Neuronal stem cell (in vitro differentiated cells): ENCODE measurements around the gene MS4A10.

Experiments
- DNase-seq: peaks from one replicate; pipeline ENCODE4 v3.0.0-alpha.2; 2013; ENCODE audit warnings: low spot score
- H2AFZ ChIP-seq: one replicate; pipeline ENCODE4 v1.6.1; 2013; ENCODE audit warnings: mild to moderate bottlenecking, low read length, inconsistent platforms
- H2AK5ac ChIP-seq: 2 replicates; pipeline ENCODE4 v1.6.1; 2013; ENCODE audit warnings: low read depth, mild to moderate bottlenecking, inconsistent platforms, low read length, moderate library complexity, mixed read lengths
- H2BK120ac ChIP-seq: 2 replicates; pipeline ENCODE4 v1.6.1; 2013; ENCODE audit warnings: low read depth, mild to moderate bottlenecking, inconsistent platforms, low read length, moderate library complexity, mixed read lengths
- H2BK12ac ChIP-seq: one replicate; pipeline ENCODE4 v1.6.1; 2013; ENCODE audit warnings: low read length, inconsistent platforms
- H2BK15ac ChIP-seq: 2 replicates; pipeline ENCODE4 v1.6.1; 2013; ENCODE audit warnings: mild to moderate bottlenecking, low read length, inconsistent platforms, mixed read lengths
- H2BK5ac ChIP-seq: one replicate; pipeline ENCODE4 v1.6.1; 2013; ENCODE audit warnings: inconsistent platforms, mild to moderate bottlenecking, low read length, moderate library complexity
- H3K14ac ChIP-seq: one replicate; pipeline ENCODE4 v1.6.1; 2013; ENCODE audit warnings: low read length, inconsistent platforms
- H3K18ac ChIP-seq: 2 replicates; pipeline ENCODE4 v1.6.1; 2013; ENCODE audit warnings: low read length, inconsistent platforms
- H3K23ac ChIP-seq: 2 replicates; pipeline ENCODE4 v1.6.1; 2013; ENCODE audit warnings: low read depth, mild to moderate bottlenecking, mixed read lengths, low read length, inconsistent platforms; ENCODE audit not compliant: poor library complexity
- H3K27ac ChIP-seq: replicated peaks from 3 replicates; pipeline ENCODE4 v1.5.1; 2013; ENCODE audit warnings: low read length, inconsistent platforms
- H3K27me3 ChIP-seq, 3 experiments: 2 replicates each; pipeline ENCODE4 v1.6.1; 2013; ENCODE audit warnings: low read length in 3 of 3, mild to moderate bottlenecking in 2 of 3, inconsistent platforms in 1 of 3, low read depth in 1 of 3, mixed read lengths in 1 of 3, moderate library complexity in 1 of 3; ENCODE audit not compliant: control insufficient read depth in 3 of 3, insufficient read depth in 3 of 3
- H3K36me3 ChIP-seq, 2 donors: replicated peaks in 1 of 2; 2 replicates each; pipeline ENCODE4 v1.6.1; 2013; ENCODE audit warnings: low read length in 2 of 2; ENCODE audit not compliant: control insufficient read depth in 2 of 2, insufficient read depth in 2 of 2
- H3K4ac ChIP-seq: 2 replicates; pipeline ENCODE4 v1.6.1; 2013; ENCODE audit warnings: inconsistent platforms, mild to moderate bottlenecking, low read length, moderate library complexity
- H3K4me1 ChIP-seq, 2 donors: 1 replicate in 1 of 2; 2 replicates in 1 of 2; pipeline ENCODE4 v1.6.1; 2013; ENCODE audit warnings: low read length in 2 of 2, low read depth in 1 of 2; ENCODE audit not compliant: control insufficient read depth in 2 of 2, insufficient read depth in 1 of 2
- H3K4me2 ChIP-seq: one replicate; pipeline ENCODE4 v1.6.1; 2013; ENCODE audit warnings: mild to moderate bottlenecking, low read length, inconsistent platforms; ENCODE audit not compliant: insufficient read depth, poor library complexity, severe bottlenecking
- H3K4me3 ChIP-seq, 2 donors: 2 replicates each; pipeline ENCODE4 v1.5.1; 2013; ENCODE audit warnings: low read length in 2 of 2, mild to moderate bottlenecking in 2 of 2, inconsistent platforms in 1 of 2, moderate library complexity in 1 of 2
- H3K79me1 ChIP-seq: one replicate; pipeline ENCODE4 v1.6.1; 2013; ENCODE audit warnings: low read depth, mild to moderate bottlenecking, inconsistent platforms, low read length, moderate library complexity
- H3K9ac ChIP-seq: one replicate; pipeline ENCODE4 v1.6.1; 2013; ENCODE audit warnings: mild to moderate bottlenecking, low read depth, low read length, inconsistent platforms; ENCODE audit not compliant: poor library complexity
- H3K9me3 ChIP-seq, 2 donors: replicated peaks in 1 of 2; 2 replicates each; pipeline versions ENCODE3 to v1.6.1; 2013; ENCODE audit warnings: low read length in 2 of 2, mild to moderate bottlenecking in 2 of 2, inconsistent platforms in 1 of 2, low read depth in 1 of 2, mixed read lengths in 1 of 2, moderate library complexity in 1 of 2; ENCODE audit not compliant: control insufficient read depth in 2 of 2, insufficient read depth in 1 of 2
- H4K8ac ChIP-seq: one replicate; pipeline ENCODE4 v1.6.1; 2013; ENCODE audit warnings: low read depth, mild to moderate bottlenecking, inconsistent platforms, low read length, moderate library complexity
- H4K91ac ChIP-seq: one replicate; pipeline ENCODE4 v1.6.1; 2013; ENCODE audit warnings: low read length, low read depth, mild to moderate bottlenecking, inconsistent platforms; ENCODE audit not compliant: poor library complexity
- WGBS, 2 donors: extraction: QIAGEN DNeasy Blood & Tissue Kit; methylation state at CpG; one replicate each; pipeline ENCODE4 v1.1.7; 2013; ENCODE audit warnings: missing lambda C conversion rate in 2 of 2, mixed read lengths in 1 of 2; ENCODE audit not compliant: insufficient read length in 2 of 2, insufficient replicate concordance in 1 of 2; ENCODE audit errors: extremely low coverage in 2 of 2; 5-methylcytosine and 5-hydroxymethylcytosine counted together

Gene MS4A10

DNA sequence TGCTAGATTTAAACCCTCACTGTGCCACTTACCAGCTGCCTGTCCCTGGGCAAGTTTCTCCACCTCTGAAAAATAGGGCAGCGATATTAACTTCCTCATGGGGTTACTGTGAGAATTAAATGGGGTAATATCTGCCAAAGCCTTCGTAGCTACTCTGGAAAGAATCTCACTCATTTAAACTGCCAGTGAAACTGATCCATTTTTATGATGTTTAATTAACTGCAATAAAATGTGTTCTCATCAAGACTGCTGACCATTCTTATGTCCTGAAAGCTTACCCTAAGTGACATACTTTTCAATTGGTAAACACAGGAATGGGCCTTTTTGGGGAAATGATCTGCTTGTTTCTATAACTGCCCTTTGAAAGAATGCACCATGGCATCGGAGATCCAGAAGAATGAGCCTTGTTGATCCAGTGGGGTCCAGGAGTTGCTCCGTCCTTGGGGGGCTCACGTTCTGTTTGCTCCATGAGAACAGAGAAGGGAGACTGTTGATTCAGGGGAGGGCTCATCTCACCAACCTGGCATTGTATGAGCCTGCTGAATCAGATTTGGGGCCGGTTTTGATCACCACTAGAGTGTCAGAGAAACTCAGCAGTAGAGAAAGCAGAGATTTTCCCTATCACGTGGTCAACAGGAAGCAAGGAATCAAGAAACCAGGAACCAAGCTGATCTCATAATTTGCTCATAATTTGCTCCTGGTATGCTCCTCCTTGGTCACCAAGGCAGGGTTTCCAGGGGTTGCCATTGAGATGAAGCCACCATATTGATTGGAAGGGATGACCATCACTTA, 49.8 kb downstream of the MS4A10 start:
- Histone ChIP-seq H2BK15ac (no peak overlapping the region), H3K4me2 (no peak overlapping the region), H4K91ac (no peak overlapping the region), H2AK5ac (no peak overlapping the region), H3K79me1 (no peaks in the 10 kb centered on the region), H3K9ac (no peak overlapping the region), H3K27me3 (peaks cover 0 to 42% (median 2%) of the 10 kb centered on the region in 3 experiments), H3K27ac (no peak overlapping the region), H3K9me3 (no peaks in the 10 kb centered on the region), H3K4me1 (no peaks in the 10 kb centered on the region), H4K8ac (no peak overlapping the region), H3K4me3 (no peak overlapping the region), H2BK12ac (no peak overlapping the region), H2BK5ac (no peak overlapping the region), H3K18ac (no peak overlapping the region), H3K23ac (no peak overlapping the region), H2BK120ac (no peak overlapping the region), H2AFZ (no peak overlapping the region), H3K36me3 (no peaks in the 10 kb centered on the region), H3K4ac (no peak overlapping the region), H3K14ac (no peak overlapping the region)
- WGBS, 2 donors, result no CpG with 5 or more reads among the region's 7 CpGs
- no peak for DNase-seq

DNA sequence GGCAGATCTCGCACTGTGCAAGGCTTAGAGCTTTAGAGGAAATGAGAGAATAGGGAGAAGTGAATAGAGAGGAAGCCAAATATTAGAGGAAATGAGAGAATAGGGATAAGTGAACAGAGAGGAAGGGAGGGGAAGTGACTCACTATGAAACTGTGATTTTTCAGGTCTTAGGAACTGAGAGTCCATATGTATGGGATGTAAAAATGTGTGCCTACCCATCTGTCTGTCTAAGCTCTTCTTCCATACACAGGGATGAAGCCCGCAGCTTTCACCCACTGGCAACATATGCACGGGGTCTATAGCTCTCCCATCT, 50.4 kb downstream of the MS4A10 start:
- no peak overlapping the region for H3K4me2 ChIP-seq
- H3K4ac ChIP-seq, result no peak overlapping the region
- no peak for DNase-seq
- no peak overlapping the region for H3K18ac ChIP-seq
- no peak overlapping the region for H2BK12ac ChIP-seq
- no peak overlapping the region for H2BK120ac ChIP-seq
- H2BK5ac ChIP-seq, result no peak overlapping the region
- H3K23ac ChIP-seq, result no peak overlapping the region
- H2AK5ac ChIP-seq, result no peak overlapping the region
- H3K4me1 ChIP-seq, result no peaks in the 10 kb centered on the region
- H3K27ac ChIP-seq, result no peak overlapping the region
- WGBS, 2 donors, result no CpG with 5 or more reads among the region's 3 CpGs
- H2AFZ ChIP-seq, result no peak overlapping the region
- H3K79me1 ChIP-seq, result no peaks in the 10 kb centered on the region
- H3K27me3 ChIP-seq, result peaks cover 0 to 42% (median 2%) of the 10 kb centered on the region in 3 experiments
- H4K91ac ChIP-seq, result no peak overlapping the region
- no peaks in the 10 kb centered on the region for H3K9me3 ChIP-seq
- no peak overlapping the region for H2BK15ac ChIP-seq
- H3K9ac ChIP-seq, result no peak overlapping the region
- H4K8ac ChIP-seq, result no peak overlapping the region
- no peak overlapping the region for H3K4me3 ChIP-seq
- no peak overlapping the region for H3K14ac ChIP-seq
- no peaks in the 10 kb centered on the region for H3K36me3 ChIP-seq

DNA sequence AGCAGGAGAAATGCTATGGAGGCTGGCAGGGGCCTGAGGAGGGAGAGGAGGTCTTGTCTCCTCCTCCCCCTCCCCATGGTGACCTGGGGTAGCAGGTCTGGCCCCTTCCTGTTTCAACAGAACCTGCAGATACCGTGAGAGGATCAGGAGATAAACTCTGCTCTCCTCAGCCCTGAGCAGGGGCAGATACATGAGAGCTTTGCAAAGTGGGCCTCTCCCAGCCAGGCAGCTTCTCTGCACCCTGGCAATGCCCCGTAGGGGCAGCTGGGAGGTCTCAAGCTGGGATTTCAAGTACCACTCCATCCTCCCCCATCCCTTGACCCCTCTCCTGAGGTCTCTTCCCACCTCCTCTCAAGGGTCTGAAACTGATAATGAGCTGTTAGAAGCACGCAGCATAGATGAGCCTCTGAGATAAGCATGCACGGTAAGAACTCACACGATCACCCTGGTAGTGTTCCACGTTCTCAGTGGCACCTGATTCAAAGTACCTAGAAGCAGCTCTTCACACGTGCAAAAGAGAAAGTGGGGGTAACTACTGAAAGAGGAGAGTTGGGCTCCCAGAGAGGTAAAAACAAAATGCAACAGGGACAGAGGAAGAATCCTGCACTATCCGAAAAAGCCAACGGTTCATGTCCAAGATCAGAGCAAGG, 51.9 kb downstream of the MS4A10 start:
- Histone ChIP-seq H2BK120ac (no peak overlapping the region), H2BK12ac (no peak overlapping the region), H4K91ac (no peak overlapping the region), H3K4me1 (peaks cover 3 to 5% of the 10 kb centered on the region in 2 donors), H2AK5ac (no peak overlapping the region), H3K4ac (no peak overlapping the region), H3K36me3 (no peaks in the 10 kb centered on the region), H3K18ac (no peak overlapping the region), H2BK5ac (no peak overlapping the region), H4K8ac (no peak overlapping the region), H3K14ac (no peak overlapping the region), H3K27ac (no peak overlapping the region), H3K9ac (no peak overlapping the region), H3K4me2 (no peak overlapping the region), H3K23ac (no peak overlapping the region), H2AFZ (no peak overlapping the region), H2BK15ac (no peak overlapping the region), H3K79me1 (no peaks in the 10 kb centered on the region), H3K27me3 (peaks cover 0 to 39% (median 2%) of the 10 kb centered on the region in 3 experiments), H3K4me3 (no peak overlapping the region), H3K9me3 (no peaks in the 10 kb centered on the region)
- WGBS, 2 donors, result no CpG with 5 or more reads among the region's 9 CpGs
- no peak for DNase-seq

DNA sequence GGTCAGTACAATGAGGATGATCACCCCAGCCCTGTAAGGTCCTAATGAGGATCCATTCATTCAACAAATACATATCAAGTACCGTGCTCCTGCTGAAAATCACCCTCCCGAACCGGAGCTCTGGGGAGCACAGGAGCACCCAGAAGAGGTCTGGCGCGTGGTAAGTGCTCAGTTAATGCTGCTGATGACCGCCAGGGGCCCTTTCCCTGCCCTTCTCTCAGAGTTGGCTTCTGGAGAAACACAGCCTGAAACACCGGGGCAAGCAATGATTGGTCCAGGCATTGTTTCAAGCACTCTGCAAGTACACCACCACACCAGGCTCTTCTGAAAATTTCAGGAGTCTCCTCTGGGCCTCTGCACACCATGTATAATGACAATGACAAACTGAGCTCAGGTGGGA, 53.0 kb downstream of the MS4A10 start:
- no CpG with 5 or more reads among the region's 7 CpGs for WGBS, 2 donors
- no peak overlapping the region for H2AK5ac ChIP-seq
- H3K27ac ChIP-seq, result no peak overlapping the region
- no peak overlapping the region for H3K4me2 ChIP-seq
- peaks cover 7% of the 10 kb centered on the region for H3K79me1 ChIP-seq
- H3K14ac ChIP-seq, result no peak overlapping the region
- H3K27me3 ChIP-seq, result peaks cover 0 to 38% (median 2%) of the 10 kb centered on the region in 3 experiments
- DNase-seq, result no peak
- no peak overlapping the region for H2BK15ac ChIP-seq
- no peak overlapping the region for H4K91ac ChIP-seq
- H4K8ac ChIP-seq, result no peak overlapping the region
- no peak overlapping the region for H3K4me3 ChIP-seq
- H3K9ac ChIP-seq, result no peak overlapping the region
- peaks cover 4 to 5% of the 10 kb centered on the region in 2 donors for H3K4me1 ChIP-seq
- no peak overlapping the region for H3K18ac ChIP-seq
- H2BK12ac ChIP-seq, result no peak overlapping the region
- H3K4ac ChIP-seq, result no peak overlapping the region
- no peak overlapping the region for H2AFZ ChIP-seq
- H2BK5ac ChIP-seq, result no peak overlapping the region
- no peaks in the 10 kb centered on the region for H3K9me3 ChIP-seq
- H3K36me3 ChIP-seq, result no peaks in the 10 kb centered on the region
- H2BK120ac ChIP-seq, result no peak overlapping the region
- no peak overlapping the region for H3K23ac ChIP-seq
